AG04449 (cell line): ENCODE data around the gene TMBIM1.

ENCODE experiments used
- CTCF ChIA-PET: fragments of 350-600 bp; formaldehyde crosslinking; extraction: SDS; loops from one replicate; lab custom pipeline; 2021; ENCODE audit warnings: antibody characterized with exemption; lab: Yijun Ruan, JAX
- POLR2A ChIA-PET: fragments of 400-600, 350-600 bp; formaldehyde crosslinking; extraction: SDS; loops from one replicate; lab custom pipeline; 2020; ENCODE audit warnings: antibody characterized with exemption, inconsistent platforms; lab: Yijun Ruan, JAX
- DNase-seq: peaks from one replicate; pipeline ENCODE4 v3.0.0-alpha.2; 2010; ENCODE audit warnings: low read depth, low spot score
- H3K4me3 ChIP-seq: 2 replicates; pipeline ENCODE4 v1.5.1; 2011; ENCODE audit warnings: low read depth, mild to moderate bottlenecking, control low read depth, low read length
- CTCF ChIP-seq: IDR thresholded peaks from one replicate; pipeline ENCODE4 v1.5.1; 2011; ENCODE audit warnings: mild to moderate bottlenecking, moderate library complexity, low read length, control low read depth, inconsistent platforms; ENCODE audit not compliant: insufficient read depth; ENCODE audit errors: missing control alignments

TMBIM1 gene

GRCh38 chr2:218281449-218281848 lies 10.9 kb downstream of the TMBIM1 start:
- ChIA-PET POLR2A (no interaction called here), CTCF (interaction anchor here (0.9 to 7.6 kb wide), 3 partner anchors 8 to 115 kb away, joined by 3 to 193 read pairs (median 16); partner anchors contain the start of genes AAMP, CATIP and PNKD)
- no peak for DNase-seq

GRCh38 chr2:218280260-218280870 lies 11.9 kb downstream of the TMBIM1 start:
- POLR2A ChIA-PET = no interaction called here
- no peak for DNase-seq
- no peak for TF ChIP-seq CTCF
- CTCF ChIA-PET = interaction anchor here (0.6 to 1.1 kb wide), 2 partner anchors 9 to 183 kb away, joined by 3 read pairs; no protein-coding TSS in a partner anchor
- no peak overlapping the region for H3K4me3 ChIP-seq

More at GRCh38 chr2:218281449-218281848, 10.9 kb downstream of the TMBIM1 start:
- no peak for TF ChIP-seq CTCF
- no peak overlapping the region for H3K4me3 ChIP-seq

GRCh38 chr2:218278531-218279360 lies 13.6 kb downstream of the TMBIM1 start:
- no peak for DNase-seq
- TF ChIP-seq CTCF = no peak
- ChIA-PET CTCF (interaction anchor here (10.0 kb wide), 1 partner anchor 14 kb away, joined by 118 read pairs; the partner anchor contains the start of gene TMBIM1), POLR2A (no interaction called here)
- no peak overlapping the region for H3K4me3 ChIP-seq

GRCh38 chr2:218277921-218278320 lies 14.4 kb downstream of the TMBIM1 start:
- POLR2A ChIA-PET = no interaction called here
- CTCF ChIA-PET = interaction anchor here (10.0 kb wide), 1 partner anchor 15 kb away, joined by 118 read pairs; the partner anchor contains the start of gene TMBIM1
- no peak for DNase-seq
- H3K4me3 ChIP-seq = no peak overlapping the region
- TF ChIP-seq CTCF = no peak

GRCh38 chr2:218276986-218277755 lies 15.1 kb downstream of the TMBIM1 start:
- H3K4me3 ChIP-seq = no peak overlapping the region
- ChIA-PET POLR2A (interaction anchor here (4.0 kb wide), 1 partner anchor 9 kb away, joined by 20 read pairs; no protein-coding TSS in a partner anchor), CTCF (interaction anchor here (3.2 to 10.0 kb wide), 4 partner anchors 8 to 118 kb away, joined by 10 to 193 read pairs (median 100); partner anchors contain the start of gene TMBIM1)
- TF ChIP-seq CTCF = no peak
- DNase-seq = no peak
